Measurements from ENCODE around the gene GALNT7. TPM values are rescaled to one million over a fixed set of nuclear protein-coding genes. Genes with fewer than 3 reads are reported as not detected.

GALNT7 gene
- total RNA-seq, 1 experiment from 2014 or later: 51.6 TPM

- CTCF ChIA-PET: no interaction called here
- BruUV-seq (replicated peaks): no TSS peak
- no peak overlapping the region for H3K4me3 Mint-ChIP-seq (ENCODE audit: low read depth, unreplicated experiment)
- no peaks in the 10 kb centered on the region for H3K9me3 Mint-ChIP-seq (ENCODE audit: low read depth, unreplicated experiment)
- DNase-seq: no peak
- no peaks in the 10 kb centered on the region for H3K27me3 Mint-ChIP-seq (ENCODE audit: unreplicated experiment)
- no peak for TF ChIP-seq CTCF (IDR thresholded peaks at IDR 0.05; ENCODE audit: unreplicated experiment)
- H3K4me1 Mint-ChIP-seq (ENCODE audit: low read depth, unreplicated experiment): no peaks in the 10 kb centered on the region
- no peak overlapping the region for H3K27ac Mint-ChIP-seq (ENCODE audit: unreplicated experiment)
- intact Hi-C loops (cut with micrococcal nuclease; ENCODE audit: unreplicated experiment): no loop called here
- H3K36me3 Mint-ChIP-seq (ENCODE audit: insufficient read depth, unreplicated experiment): peaks cover 9% of the 10 kb centered on the region
Measured at GRCh38 chr4:173267711-173268110, 99.1 kb downstream of the GALNT7 start.

DNA sequence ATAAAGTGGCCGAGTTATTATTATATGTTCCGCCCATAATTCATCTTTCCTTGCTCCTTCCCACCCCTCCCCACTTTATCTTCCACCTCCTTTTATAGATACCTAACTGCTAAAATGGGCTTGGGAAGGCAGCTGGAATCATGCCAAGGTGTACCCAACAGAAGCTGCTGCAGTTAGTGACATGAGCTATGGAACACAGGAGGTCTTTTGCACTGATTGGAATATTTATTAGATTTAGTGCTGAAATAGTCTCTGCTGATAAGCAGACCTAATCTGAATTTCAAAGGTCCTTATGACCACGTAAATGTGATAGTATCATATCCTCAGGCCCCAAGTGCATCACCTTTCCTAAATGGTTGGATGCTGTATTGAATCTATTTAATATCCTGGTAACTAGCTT is 100.7 kb downstream of the GALNT7 start:
- Mint-ChIP-seq H3K27me3 (ENCODE audit: unreplicated experiment) (no peaks in the 10 kb centered on the region), H3K27ac (ENCODE audit: unreplicated experiment) (no peak overlapping the region), H3K4me1 (ENCODE audit: low read depth, unreplicated experiment) (no peaks in the 10 kb centered on the region), H3K36me3 (ENCODE audit: insufficient read depth, unreplicated experiment) (peaks cover 9% of the 10 kb centered on the region), H3K4me3 (ENCODE audit: low read depth, unreplicated experiment) (no peak overlapping the region), H3K9me3 (ENCODE audit: low read depth, unreplicated experiment) (peaks cover 3% of the 10 kb centered on the region)
- no peak for TF ChIP-seq CTCF (IDR thresholded peaks at IDR 0.05; ENCODE audit: unreplicated experiment)
- DNase-seq: no peak
- no TSS peak for BruUV-seq (replicated peaks)
- intact Hi-C loops (cut with micrococcal nuclease; ENCODE audit: unreplicated experiment): no loop called here
- CTCF ChIA-PET: no interaction called here

- Mint-ChIP-seq H3K9me3 (ENCODE audit: low read depth, unreplicated experiment) (peaks cover 3% of the 10 kb centered on the region), H3K27me3 (ENCODE audit: unreplicated experiment) (no peaks in the 10 kb centered on the region), H3K4me3 (ENCODE audit: low read depth, unreplicated experiment) (no peak overlapping the region), H3K27ac (ENCODE audit: unreplicated experiment) (no peak overlapping the region), H3K4me1 (ENCODE audit: low read depth, unreplicated experiment) (no peaks in the 10 kb centered on the region), H3K36me3 (ENCODE audit: insufficient read depth, unreplicated experiment) (peaks cover 9% of the 10 kb centered on the region)
- no peak for TF ChIP-seq CTCF (IDR thresholded peaks at IDR 0.05; ENCODE audit: unreplicated experiment)
- CTCF ChIA-PET: no interaction called here
- DNase-seq: no peak
- intact Hi-C loops (cut with micrococcal nuclease; ENCODE audit: unreplicated experiment): no loop called here
- no TSS peak for BruUV-seq (replicated peaks)
Measured at GRCh38 chr4:173270312-173271027, 101.9 kb downstream of the GALNT7 start.

GRCh38 chr4:173272314-173272713 is 103.7 kb downstream of the GALNT7 start:
- Mint-ChIP-seq H3K27ac (ENCODE audit: unreplicated experiment) (no peak overlapping the region), H3K4me3 (ENCODE audit: low read depth, unreplicated experiment) (no peak overlapping the region), H3K36me3 (ENCODE audit: insufficient read depth, unreplicated experiment) (peaks cover 9% of the 10 kb centered on the region), H3K27me3 (ENCODE audit: unreplicated experiment) (no peaks in the 10 kb centered on the region), H3K4me1 (ENCODE audit: low read depth, unreplicated experiment) (no peaks in the 10 kb centered on the region), H3K9me3 (ENCODE audit: low read depth, unreplicated experiment) (peaks cover 3% of the 10 kb centered on the region)
- intact Hi-C loops (cut with micrococcal nuclease; ENCODE audit: unreplicated experiment): no loop called here
- no peak for DNase-seq
- no peak for TF ChIP-seq CTCF (IDR thresholded peaks at IDR 0.05; ENCODE audit: unreplicated experiment)
- BruUV-seq (replicated peaks): no TSS peak
- CTCF ChIA-PET: no interaction called here

Data from Calu3 (cell line).